ENCODE measurements around the gene CCL11.

GRCh38 chr17:34249061-34249460 is 36.5 kb upstream of the CCL11 start:
- TF ChIP-seq CTCF (conservative IDR thresholded peaks at IDR 0.05; ENCODE audit: low read length) (no peak), EZH2phosphoT487 (IDR thresholded peaks at IDR 0.05; ENCODE audit: borderline replicate concordance, low read depth, low read length) (no peak)
